RWPE2 (cell line): ENCODE results near the gene NIPAL1.
"Not testable (repeated sequence)": the region's sequence is repeated elsewhere in the genome, so short reads cannot be mapped to it uniquely, and the experiment has no call there.

Experiments
- ATAC-seq: fragments of 200-7000 bp; cut with Tn5 transposase; 3 replicates; pipeline ENCODE4 v1.9.1; 2021; ENCODE audit warnings: low read depth
- DNase-seq: peaks from one replicate; pipeline ENCODE4 v3.0.0-alpha.2; 2020; ENCODE audit warnings: low spot score
- H3K27ac ChIP-seq: fragments of 450-650 bp; 2 replicates; pipeline ENCODE4 v1.5.1; 2017; ENCODE audit warnings: mild to moderate bottlenecking; ENCODE audit not compliant: poor library complexity, severe bottlenecking
- H3K27me3 ChIP-seq: fragments of 250-450 bp; sonication (Bioruptor Pico); 2 replicates; pipeline ENCODE4 v1.5.1; 2021; ENCODE audit warnings: mild to moderate bottlenecking, moderate library complexity; ENCODE audit not compliant: insufficient read depth, poor library complexity, severe bottlenecking
- H3K36me3 ChIP-seq: fragments of 250-450 bp; sonication (Bioruptor Pico); 2 replicates; pipeline ENCODE4 v1.5.1; 2020; ENCODE audit warnings: low read depth, mild to moderate bottlenecking, moderate library complexity
- H3K4me1 ChIP-seq: fragments of 250-450 bp; sonication (Bioruptor Pico); 2 replicates; pipeline ENCODE4 v1.5.1; 2021; ENCODE audit warnings: mild to moderate bottlenecking, moderate library complexity; ENCODE audit not compliant: insufficient read depth, poor library complexity, severe bottlenecking
- H3K4me3 ChIP-seq: fragments of 250-450 bp; sonication (Bioruptor Pico); 2 replicates; pipeline ENCODE4 v1.5.1; 2021; ENCODE audit warnings: mild to moderate bottlenecking, moderate library complexity; ENCODE audit not compliant: severe bottlenecking
- H3K9me3 ChIP-seq: fragments of 250-450 bp; sonication (Bioruptor Pico); 2 replicates; pipeline ENCODE4 v1.5.1; 2021; ENCODE audit warnings: mild to moderate bottlenecking, moderate library complexity; ENCODE audit not compliant: severe bottlenecking
- TF ChIP-seq, protein P1 (sequence below): fragments of 450-650 bp; IDR thresholded peaks from one replicate; pipeline ENCODE4 v1.5.1; 2017; ENCODE audit warnings: mild to moderate bottlenecking, moderate library complexity; ENCODE audit not compliant: poor library complexity, severe bottlenecking

NIPAL1 gene

DNA sequence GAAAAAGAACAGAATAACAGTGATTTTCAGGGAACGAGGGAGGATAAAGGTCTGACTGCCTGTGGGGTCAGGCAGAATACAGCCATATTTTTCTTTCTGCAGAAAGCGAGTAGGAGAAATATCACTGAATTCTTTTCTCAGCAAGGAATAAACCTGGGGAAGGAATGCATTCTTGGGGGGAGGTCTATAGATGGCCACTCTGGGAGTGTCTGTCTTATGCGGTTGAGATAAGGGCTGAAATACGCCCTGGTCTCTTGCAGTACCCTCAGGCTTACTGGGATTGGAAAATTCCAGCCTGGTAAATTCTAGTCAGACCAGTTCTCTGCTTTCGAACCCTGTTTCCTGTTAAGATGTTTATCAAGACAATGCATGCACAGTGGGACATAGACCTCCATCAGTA is 26.4 kb upstream of the NIPAL1 start:
- H3K4me3 ChIP-seq: no peak overlapping the region
- H3K27me3 ChIP-seq: no peaks in the 10 kb centered on the region
- TF ChIP-seq, protein P1, sequence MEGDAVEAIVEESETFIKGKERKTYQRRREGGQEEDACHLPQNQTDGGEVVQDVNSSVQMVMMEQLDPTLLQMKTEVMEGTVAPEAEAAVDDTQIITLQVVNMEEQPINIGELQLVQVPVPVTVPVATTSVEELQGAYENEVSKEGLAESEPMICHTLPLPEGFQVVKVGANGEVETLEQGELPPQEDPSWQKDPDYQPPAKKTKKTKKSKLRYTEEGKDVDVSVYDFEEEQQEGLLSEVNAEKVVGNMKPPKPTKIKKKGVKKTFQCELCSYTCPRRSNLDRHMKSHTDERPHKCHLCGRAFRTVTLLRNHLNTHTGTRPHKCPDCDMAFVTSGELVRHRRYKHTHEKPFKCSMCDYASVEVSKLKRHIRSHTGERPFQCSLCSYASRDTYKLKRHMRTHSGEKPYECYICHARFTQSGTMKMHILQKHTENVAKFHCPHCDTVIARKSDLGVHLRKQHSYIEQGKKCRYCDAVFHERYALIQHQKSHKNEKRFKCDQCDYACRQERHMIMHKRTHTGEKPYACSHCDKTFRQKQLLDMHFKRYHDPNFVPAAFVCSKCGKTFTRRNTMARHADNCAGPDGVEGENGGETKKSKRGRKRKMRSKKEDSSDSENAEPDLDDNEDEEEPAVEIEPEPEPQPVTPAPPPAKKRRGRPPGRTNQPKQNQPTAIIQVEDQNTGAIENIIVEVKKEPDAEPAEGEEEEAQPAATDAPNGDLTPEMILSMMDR: no peak
- H3K36me3 ChIP-seq: no peaks in the 10 kb centered on the region
- DNase-seq: no peak
- no peaks in the 10 kb centered on the region for H3K9me3 ChIP-seq
- no peaks in the 10 kb centered on the region for H3K4me1 ChIP-seq
- no peak for ATAC-seq
- H3K27ac ChIP-seq: no peak overlapping the region

GRCh38 chr4:47992475-47992874 is 24.1 kb upstream of the NIPAL1 start:
- not testable (repeated sequence) for H3K4me1 ChIP-seq, H3K36me3 ChIP-seq, H3K4me3 ChIP-seq, H3K9me3 ChIP-seq, DNase-seq, H3K27ac ChIP-seq, H3K27me3 ChIP-seq, ATAC-seq

DNA sequence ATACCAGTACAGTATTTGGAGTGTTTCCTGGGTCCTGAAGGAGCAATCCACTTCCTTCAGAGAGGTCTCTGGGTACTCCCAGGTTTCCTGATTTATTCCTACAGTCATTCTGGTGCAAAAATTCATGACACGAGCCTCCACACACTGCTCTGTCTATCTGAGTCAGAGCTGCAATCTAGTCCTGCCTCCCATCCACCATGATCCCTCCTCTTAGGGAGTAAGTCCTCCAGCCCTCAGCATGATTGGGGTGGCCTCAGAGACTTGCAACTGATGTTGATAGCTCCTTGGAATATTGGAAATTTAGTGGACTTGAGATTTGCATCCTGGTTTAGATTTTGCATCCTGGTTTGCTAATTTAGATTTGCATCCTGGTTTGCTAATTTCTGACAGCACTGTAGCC is 20.6 kb upstream of the NIPAL1 start:
- no peak for DNase-seq
- H3K9me3 ChIP-seq: no peaks in the 10 kb centered on the region
- H3K4me3 ChIP-seq: no peak overlapping the region
- H3K27me3 ChIP-seq: no peaks in the 10 kb centered on the region
- H3K36me3 ChIP-seq: no peaks in the 10 kb centered on the region
- H3K4me1 ChIP-seq: no peaks in the 10 kb centered on the region
- no peak overlapping the region for H3K27ac ChIP-seq
- TF ChIP-seq, protein P1: no peak
- no peak for ATAC-seq

- DNase-seq: no peak
Observed at GRCh38 chr4:48002267-48002666, 14.3 kb upstream of the NIPAL1 start.

DNA sequence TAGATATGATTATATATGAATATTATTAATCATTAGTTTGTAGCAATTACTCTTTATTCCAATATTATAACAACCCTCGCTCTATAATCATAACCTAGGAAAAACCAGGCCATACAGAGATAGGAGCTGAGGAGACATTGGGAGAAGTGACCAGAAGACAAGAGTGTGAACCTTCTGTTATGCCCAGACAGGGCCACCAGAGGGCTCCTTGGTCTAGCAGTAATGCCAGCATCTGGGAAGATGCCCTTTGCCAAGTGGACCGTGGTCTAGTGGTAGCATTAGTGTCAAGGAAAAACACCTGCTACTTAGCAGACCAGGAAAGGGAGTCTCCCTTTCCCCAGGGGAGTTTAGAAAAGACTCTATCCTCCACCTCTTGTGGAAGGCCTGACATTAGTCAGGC is 13.0 kb upstream of the NIPAL1 start:
- not testable (repeated sequence) for H3K36me3 ChIP-seq, H3K4me1 ChIP-seq, ATAC-seq, H3K4me3 ChIP-seq, DNase-seq, H3K27ac ChIP-seq, H3K27me3 ChIP-seq
- peaks cover 15% of the 10 kb centered on the region for H3K9me3 ChIP-seq
- TF ChIP-seq, protein P1: peak; percentile 42

More at GRCh38 chr4:48002267-48002666, 14.3 kb upstream of the NIPAL1 start:
- TF ChIP-seq, protein P1: no peak
- no peaks in the 10 kb centered on the region for H3K36me3 ChIP-seq
- ATAC-seq: no peak
- peaks cover 2% of the 10 kb centered on the region for H3K9me3 ChIP-seq
- H3K4me1 ChIP-seq: no peaks in the 10 kb centered on the region
- no peak overlapping the region for H3K4me3 ChIP-seq
- H3K27ac ChIP-seq: no peak overlapping the region
- H3K27me3 ChIP-seq: no peaks in the 10 kb centered on the region

- ATAC-seq: no peak
- Histone ChIP-seq H3K9me3 (peaks cover 19% of the 10 kb centered on the region), H3K27me3 (peaks cover 2% of the 10 kb centered on the region)
Observed at GRCh38 chr4:48005781-48006180, 10.8 kb upstream of the NIPAL1 start.

More at GRCh38 chr4:48005781-48006180, 10.8 kb upstream of the NIPAL1 start:
- TF ChIP-seq, protein P1: no peak
- H3K36me3 ChIP-seq: no peaks in the 10 kb centered on the region
- no peak overlapping the region for H3K27ac ChIP-seq
- no peak for DNase-seq
- no peaks in the 10 kb centered on the region for H3K4me1 ChIP-seq
- H3K4me3 ChIP-seq: no peak overlapping the region
